Thyroid gland (tissue), 4 donors: ENCODE measurements around the gene POLR1H.

Experiments
- CTCF ChIP-seq, 6 experiments: fragments of 200-600 bp in 3 of 6; fragments of 450-650 bp in 3 of 6; sonication (generic) in 3 of 6; IDR thresholded peaks; one replicate each; pipeline ENCODE4 v1.5.1; 2016 to 2019; ENCODE audit warnings: antibody characterized with exemption in 6 of 6, mild to moderate bottlenecking in 2 of 6, inconsistent platforms in 1 of 6, moderate library complexity in 1 of 6
- POLR2A ChIP-seq, 2 donors: fragments of 450-650 bp; IDR thresholded peaks; one replicate each; pipeline ENCODE4 v1.6.1; 2017; ENCODE audit warnings: antibody characterized with exemption in 2 of 2, mild to moderate bottlenecking in 2 of 2, moderate library complexity in 1 of 2

- TF ChIP-seq CTCF (IDR thresholded peaks at IDR 0.05): no peak
- TF ChIP-seq POLR2A (IDR thresholded peaks at IDR 0.05): no peak
Observed at GRCh38 chr6:30091577-30092381, 30.7 kb downstream of the POLR1H start.
